HG03469 (cell line): ENCODE data around the gene TBC1D22A.
"Not testable (repeated sequence)": the region's sequence is repeated elsewhere in the genome, so short reads cannot be mapped to it uniquely, and the experiment has no call there.

Experiments used
- ATAC-seq: cut with Tn5 transposase; IDR thresholded peaks from one replicate; pipeline ENCODE4 v1.9.1; 2021; ENCODE audit warnings: mild to moderate bottlenecking, moderate library complexity, moderate number of reproducible peaks; ENCODE audit not compliant: unreplicated experiment

The TBC1D22A gene

GRCh38 chr22:46773076-46773475, 10.6 kb downstream of the TBC1D22A start:
- ATAC-seq = no peak

- ATAC-seq = no peak
These were observed 12.0 kb downstream of the TBC1D22A start for GRCh38 chr22:46774253-46774979.

- ATAC-seq = no peak
These were observed 12.8 kb downstream of the TBC1D22A start for GRCh38 chr22:46774980-46775849.

GRCh38 chr22:46775850-46776826, 13.7 kb downstream of the TBC1D22A start:
- no peak for ATAC-seq

DNA sequence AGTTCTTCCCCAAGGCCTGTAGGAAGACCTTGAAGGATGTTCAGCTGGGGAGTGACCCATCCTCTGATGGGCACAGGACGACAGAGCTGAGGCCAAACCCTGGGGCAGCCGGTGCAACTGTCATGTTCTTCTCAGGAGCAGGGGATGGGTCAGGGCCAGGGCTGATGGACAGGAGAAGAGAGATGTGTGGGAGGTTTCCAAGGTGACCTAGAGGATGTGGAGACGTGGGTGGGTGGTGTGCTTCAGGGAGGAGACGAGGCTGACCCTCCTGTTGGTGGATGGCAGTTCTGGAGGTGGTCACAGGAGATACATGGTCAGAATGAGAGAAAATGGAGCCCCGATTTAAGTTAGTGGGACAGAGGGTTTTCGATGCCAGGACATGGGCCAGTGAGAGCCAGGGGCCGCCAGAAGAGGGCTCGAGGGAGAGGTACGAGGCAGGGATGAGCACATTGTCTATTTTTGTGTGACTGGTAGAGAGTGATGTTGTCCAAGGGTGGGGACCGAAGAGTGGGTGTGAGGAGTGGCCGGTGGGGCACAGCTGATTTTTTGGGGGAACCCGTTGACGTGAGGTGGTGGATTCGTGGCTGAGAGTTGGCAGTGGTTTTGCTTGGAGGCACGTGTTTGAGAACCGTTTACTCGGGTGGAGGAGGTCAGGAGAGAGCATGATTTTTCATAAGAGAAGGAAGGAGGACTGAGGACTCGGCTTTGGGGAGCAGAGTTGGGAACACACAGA, 14.6 kb downstream of the TBC1D22A start:
- ATAC-seq = no peak

DNA sequence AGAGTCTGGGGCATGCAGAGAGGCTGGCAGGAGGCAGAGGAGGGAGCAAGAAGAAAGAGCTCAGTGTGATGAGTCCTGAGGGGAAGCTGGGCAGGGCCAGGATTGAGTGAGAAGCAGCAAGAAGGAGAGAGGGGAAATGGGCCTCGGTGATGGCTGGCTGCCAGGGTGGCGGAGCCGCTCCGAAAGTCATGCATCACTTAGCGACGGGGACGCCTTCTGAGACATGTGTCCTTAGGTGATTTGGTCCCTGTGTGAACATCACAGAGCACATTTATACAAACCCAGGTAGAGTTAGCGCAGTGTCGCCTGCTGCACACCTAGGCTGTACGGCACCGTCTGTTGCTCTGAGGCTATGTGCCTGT, 15.1 kb downstream of the TBC1D22A start:
- no peak for ATAC-seq

DNA sequence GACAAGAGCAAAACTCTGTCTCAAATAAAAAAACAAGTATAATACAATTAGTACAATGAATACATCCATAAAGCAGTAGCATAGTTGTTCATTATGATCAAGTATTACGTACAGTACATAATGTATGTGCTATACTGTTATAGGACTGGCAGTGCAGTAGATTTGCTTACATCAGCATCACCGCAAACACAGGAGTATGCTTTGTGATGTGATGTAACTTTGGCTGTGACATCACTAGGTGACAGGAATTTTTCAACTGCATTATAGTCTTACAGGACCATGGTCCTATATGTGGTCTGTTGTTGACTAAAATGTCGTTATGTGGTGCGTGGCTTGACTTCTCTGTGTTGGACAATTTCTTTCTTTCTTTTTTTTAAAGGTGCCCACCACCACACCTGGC, 16.6 kb downstream of the TBC1D22A start:
- ATAC-seq = no peak

- ATAC-seq = no peak
These were observed 17.2 kb downstream of the TBC1D22A start for GRCh38 chr22:46779651-46780050.

DNA sequence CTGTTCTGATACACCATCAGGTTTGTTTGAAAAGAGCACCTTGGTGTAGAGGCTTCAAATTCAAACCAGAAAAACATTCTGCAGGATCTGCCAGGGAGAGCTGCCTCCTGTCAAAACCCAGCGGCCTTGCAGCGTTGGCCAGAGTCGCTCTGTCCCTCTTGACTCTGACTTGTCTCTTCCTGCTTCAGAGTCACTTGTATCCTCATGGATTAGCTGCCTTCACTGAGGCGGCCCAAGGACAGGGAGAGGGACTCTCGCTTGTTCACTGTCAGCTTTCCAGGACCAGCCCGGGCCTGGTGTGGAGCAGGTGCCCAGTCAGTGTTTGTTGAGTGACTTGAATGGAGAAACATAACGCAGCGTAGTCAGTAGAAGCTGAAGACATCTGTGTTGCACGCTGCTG, 18.0 kb downstream of the TBC1D22A start:
- ATAC-seq = no peak

DNA sequence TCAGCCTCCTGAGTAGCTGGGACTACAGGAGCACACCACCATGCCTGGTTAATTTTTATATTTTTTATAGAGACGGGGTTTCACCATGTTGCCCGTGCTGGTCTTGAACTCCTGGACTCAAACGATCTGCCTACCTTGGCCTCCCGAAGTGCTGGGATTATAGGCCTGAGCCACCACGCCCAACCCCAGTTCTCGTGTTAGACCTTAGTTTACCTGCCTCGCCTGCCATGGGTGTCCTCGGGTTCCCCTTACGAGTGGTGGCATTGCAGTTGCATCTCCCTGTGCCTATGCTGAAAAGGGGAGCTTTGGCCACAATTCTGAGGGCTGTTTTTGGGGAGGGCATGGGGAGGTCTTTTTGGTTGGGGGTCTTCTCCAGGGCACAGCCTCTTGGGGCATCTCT, 18.8 kb downstream of the TBC1D22A start:
- ATAC-seq = no peak

GRCh38 chr22:46782200-46782599, 19.8 kb downstream of the TBC1D22A start:
- not testable (repeated sequence) for ATAC-seq

- no peak for ATAC-seq
These were observed 21.3 kb downstream of the TBC1D22A start for GRCh38 chr22:46783721-46784120.

DNA sequence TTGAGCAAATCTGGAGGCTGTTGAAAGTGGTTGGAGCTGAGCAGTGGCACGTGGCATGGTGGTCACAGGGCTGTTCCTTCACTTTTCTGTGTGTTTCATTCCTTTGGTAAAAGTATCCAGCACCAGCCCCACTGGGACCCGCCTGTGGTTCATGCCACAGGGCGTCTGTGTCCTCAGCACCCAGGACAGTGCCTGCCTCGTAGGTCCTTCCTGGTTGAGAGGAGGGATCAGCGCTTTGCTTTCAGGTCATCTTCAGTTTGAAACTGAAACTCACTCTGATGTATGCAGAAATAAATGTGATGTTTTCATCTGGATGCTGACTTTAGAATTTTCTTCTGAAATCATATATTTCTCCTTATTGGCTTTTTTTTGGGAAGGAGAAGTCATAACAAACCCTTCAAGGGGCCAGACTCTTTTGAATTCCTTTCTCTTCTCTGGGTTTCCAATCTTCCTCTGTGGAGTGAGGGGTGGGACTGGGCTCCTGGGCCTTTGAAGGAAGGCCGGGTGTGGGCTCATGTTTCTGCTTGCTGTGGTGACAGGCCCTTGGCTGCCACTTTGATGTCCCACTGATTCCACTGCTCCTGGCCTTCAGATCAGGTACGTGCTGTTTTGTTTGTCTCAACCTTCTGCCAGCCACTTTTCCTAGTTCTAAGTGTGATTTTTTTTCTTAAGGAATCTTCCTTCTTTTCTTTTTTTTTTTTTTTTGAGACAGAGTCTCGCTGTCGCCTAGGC, 26.2 kb downstream of the TBC1D22A start:
- ATAC-seq = no peak

DNA sequence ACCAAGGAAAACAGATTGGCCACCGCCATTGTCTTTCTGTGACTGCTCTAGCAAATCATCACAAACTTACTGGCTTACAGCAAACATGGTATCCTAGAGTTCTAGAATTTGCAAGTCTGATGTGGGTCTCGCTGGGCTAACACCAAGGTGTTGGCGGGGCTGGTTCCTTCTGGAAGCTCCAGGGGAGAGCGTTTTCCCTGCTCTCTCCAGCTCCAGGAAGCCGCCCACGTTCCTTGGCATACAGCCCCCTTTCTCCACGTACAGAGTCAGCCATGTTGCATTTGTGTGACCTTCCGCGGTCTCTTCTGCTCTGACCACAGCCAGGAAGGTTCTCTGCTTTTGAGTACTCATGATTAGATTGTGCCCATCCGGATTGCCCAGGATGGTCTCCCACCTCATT, 27.5 kb downstream of the TBC1D22A start:
- no peak for ATAC-seq

DNA sequence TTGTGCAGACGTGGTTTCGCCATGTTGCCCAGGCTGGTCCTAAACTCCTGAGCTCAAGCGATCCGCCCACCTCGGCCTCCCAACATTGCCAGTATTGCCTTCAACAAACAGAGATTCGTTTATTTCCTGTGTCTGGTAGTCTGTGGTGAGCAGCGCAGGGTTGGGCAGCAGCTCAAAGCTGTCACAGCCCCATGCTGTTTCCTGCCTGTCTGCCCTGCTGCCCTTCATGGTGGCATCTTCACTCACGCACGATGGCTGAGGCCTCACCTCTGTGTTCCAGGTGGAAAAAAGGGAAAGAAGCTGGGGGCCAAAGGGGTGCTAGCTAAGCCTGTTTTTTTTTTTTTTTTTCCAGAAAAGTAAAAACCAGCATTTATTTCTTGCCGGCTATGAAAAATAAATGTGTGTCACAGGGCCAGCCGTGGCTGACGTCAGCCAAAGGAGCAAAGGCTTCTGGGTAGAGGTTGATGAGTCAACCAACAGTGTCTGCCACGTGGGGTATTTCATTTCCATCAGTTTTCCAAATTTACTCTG, 28.8 kb downstream of the TBC1D22A start:
- no peak for ATAC-seq

DNA sequence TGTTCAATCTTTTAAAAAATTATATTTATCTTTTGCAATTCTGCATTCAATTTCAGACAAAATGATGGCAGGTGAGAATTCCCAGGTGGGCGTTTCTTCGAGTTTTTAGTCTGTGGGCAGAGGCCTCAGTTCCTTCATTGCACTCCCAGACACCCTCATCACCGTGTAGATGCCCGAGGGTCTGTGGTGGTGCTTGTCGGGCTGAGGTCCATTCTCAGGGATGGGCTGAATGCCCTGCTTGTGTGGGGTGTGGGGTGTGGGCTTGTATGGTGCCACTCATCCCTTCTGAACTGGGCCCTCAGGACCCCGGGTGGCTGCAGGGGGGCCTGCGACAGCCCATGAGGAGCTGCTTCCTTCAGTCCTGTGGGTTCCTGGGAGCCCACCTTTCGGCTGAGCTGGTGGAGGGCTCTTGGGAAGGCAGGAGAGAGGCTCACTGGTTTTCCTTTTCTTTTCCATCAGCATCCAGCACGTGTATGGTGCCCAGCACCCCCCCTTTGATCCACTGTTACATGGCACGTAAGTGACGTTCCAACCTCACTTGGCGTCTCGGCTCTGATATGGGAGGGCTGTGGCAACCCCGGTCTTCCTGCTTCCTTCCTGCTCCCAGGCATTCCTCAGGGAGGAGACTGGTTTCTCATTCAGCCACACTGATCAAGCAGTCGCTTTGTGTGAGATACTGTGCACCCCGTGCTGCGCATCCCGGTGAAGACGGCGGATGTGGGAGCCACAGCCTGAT, 29.8 kb downstream of the TBC1D22A start:
- no peak for ATAC-seq

- ATAC-seq = no peak
These were observed 30.4 kb downstream of the TBC1D22A start for GRCh38 chr22:46792841-46793261.

GRCh38 chr22:46793497-46793896, 31.0 kb downstream of the TBC1D22A start:
- no peak for ATAC-seq

GRCh38 chr22:46794067-46794466, 31.6 kb downstream of the TBC1D22A start:
- no peak for ATAC-seq
